ENCODE data around the gene DGKK. TPM values are rescaled to one million over a fixed set of nuclear protein-coding genes. Genes with fewer than 3 reads are reported as not detected.

DGKK gene
- total RNA-seq, 1 donor from 2014 or later, result 0.70 TPM

GRCh38 chrX:50458483-50458882 lies 12.1 kb downstream of the DGKK start:
- DNase-seq (ENCODE audit: extremely low spot score, unreplicated experiment), result no peak

GRCh38 chrX:50456712-50457484 lies 13.7 kb downstream of the DGKK start:
- Mint-ChIP-seq H3K27me3 (peaks cover 14% of the 10 kb centered on the region), H3K9me3 (no peaks in the 10 kb centered on the region), H3K27ac (no peak overlapping the region), H3K4me1 (ENCODE audit: unreplicated experiment) (no peaks in the 10 kb centered on the region), H3K36me3 (no peaks in the 10 kb centered on the region), H3K4me3 (no peak overlapping the region)
- DNase-seq (ENCODE audit: extremely low spot score, unreplicated experiment), result no peak
- no peak for TF ChIP-seq CTCF (conservative IDR thresholded peaks at IDR 0.05)

More at GRCh38 chrX:50458483-50458882, 12.1 kb downstream of the DGKK start:
- H3K4me3 Mint-ChIP-seq, result no peak overlapping the region
- H3K36me3 Mint-ChIP-seq, result no peaks in the 10 kb centered on the region
- TF ChIP-seq CTCF (conservative IDR thresholded peaks at IDR 0.05), result no peak
- peaks cover 22% of the 10 kb centered on the region for H3K27me3 Mint-ChIP-seq
- no peaks in the 10 kb centered on the region for H3K9me3 Mint-ChIP-seq
- no peaks in the 10 kb centered on the region for H3K4me1 Mint-ChIP-seq (ENCODE audit: unreplicated experiment)
- H3K27ac Mint-ChIP-seq, result no peak overlapping the region

GRCh38 chrX:50452782-50453181 lies 17.8 kb downstream of the DGKK start:
- TF ChIP-seq CTCF (conservative IDR thresholded peaks at IDR 0.05), result no peak
- Mint-ChIP-seq H3K27me3 (peaks cover 2% of the 10 kb centered on the region), H3K27ac (no peak overlapping the region), H3K9me3 (no peaks in the 10 kb centered on the region), H3K4me1 (ENCODE audit: unreplicated experiment) (no peaks in the 10 kb centered on the region), H3K36me3 (no peaks in the 10 kb centered on the region), H3K4me3 (no peak overlapping the region)
- DNase-seq (ENCODE audit: extremely low spot score, unreplicated experiment), result no peak

GRCh38 chrX:50450324-50450723 lies 20.3 kb downstream of the DGKK start:
- Mint-ChIP-seq H3K4me1 (ENCODE audit: unreplicated experiment) (no peaks in the 10 kb centered on the region), H3K4me3 (no peak overlapping the region), H3K9me3 (peaks cover 8% of the 10 kb centered on the region), H3K36me3 (no peaks in the 10 kb centered on the region), H3K27me3 (peaks cover 2% of the 10 kb centered on the region), H3K27ac (no peak overlapping the region)
- no peak for TF ChIP-seq CTCF (conservative IDR thresholded peaks at IDR 0.05)
- DNase-seq (ENCODE audit: extremely low spot score, unreplicated experiment), result no peak

- H3K4me3 Mint-ChIP-seq, result no peak overlapping the region
- TF ChIP-seq CTCF (conservative IDR thresholded peaks at IDR 0.05), result no peak
- peaks cover 11% of the 10 kb centered on the region for H3K9me3 Mint-ChIP-seq
- H3K36me3 Mint-ChIP-seq, result no peaks in the 10 kb centered on the region
- no peaks in the 10 kb centered on the region for H3K27me3 Mint-ChIP-seq
- DNase-seq (ENCODE audit: extremely low spot score, unreplicated experiment), result no peak
- H3K27ac Mint-ChIP-seq, result no peak overlapping the region
- no peaks in the 10 kb centered on the region for H3K4me1 Mint-ChIP-seq (ENCODE audit: unreplicated experiment)
Observed at GRCh38 chrX:50448565-50448964, 22.1 kb downstream of the DGKK start.
